Activated naive CD8-positive, alpha-beta T cell (primary cell): ENCODE data around the gene SMIM44.
"Not testable (repeated sequence)": the region's sequence is repeated elsewhere in the genome, so short reads cannot be mapped to it uniquely, and the experiment has no call there.

ENCODE experiments used
- H3K27ac Mint-ChIP-seq: one replicate; pipeline ENCODE4 v1.8.0; 2021; ENCODE audit warnings: mixed read lengths
- H3K27me3 Mint-ChIP-seq: one replicate; pipeline ENCODE4 v1.8.0; 2021; ENCODE audit warnings: mixed read lengths
- H3K36me3 Mint-ChIP-seq: one replicate; pipeline ENCODE4 v1.8.0; 2021; ENCODE audit warnings: mixed read lengths
- H3K4me1 Mint-ChIP-seq: one replicate; pipeline ENCODE4 v1.8.0; 2021; ENCODE audit warnings: low read depth, mixed read lengths
- H3K4me3 Mint-ChIP-seq: one replicate; pipeline ENCODE4 v1.8.0; 2021; ENCODE audit warnings: mild to moderate bottlenecking, mixed read lengths
- H3K9me3 Mint-ChIP-seq: one replicate; pipeline ENCODE4 v1.8.0; 2021; ENCODE audit warnings: low read depth, mixed read lengths

Gene SMIM44

DNA sequence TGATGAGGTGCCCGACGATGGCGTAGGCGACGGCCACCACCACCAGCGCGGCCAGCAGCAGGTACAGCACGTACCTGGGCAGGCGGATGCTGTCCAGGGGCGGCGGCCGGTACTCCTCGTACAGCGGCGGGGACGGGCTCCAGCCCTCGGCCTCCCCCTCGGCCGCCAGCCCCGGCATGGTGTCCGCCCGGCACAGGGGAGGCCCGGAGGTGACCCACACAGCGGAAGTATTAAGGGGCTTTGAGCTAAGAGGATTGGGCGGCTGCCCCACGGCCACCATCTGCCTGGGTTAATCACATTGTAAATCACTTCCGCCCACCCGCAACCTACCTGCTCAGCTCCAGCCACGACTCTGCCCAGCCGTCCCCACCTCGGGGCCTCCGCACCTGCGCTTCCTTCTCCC is at the start of gene SMIM44:
TSS of gene SMIM44 (minus strand) at position 216 of the 403 bp plus-strand sequence. CDS start at position 178, 38 bp downstream.
- no peaks in the 10 kb centered on the region for H3K27me3 Mint-ChIP-seq

DNA sequence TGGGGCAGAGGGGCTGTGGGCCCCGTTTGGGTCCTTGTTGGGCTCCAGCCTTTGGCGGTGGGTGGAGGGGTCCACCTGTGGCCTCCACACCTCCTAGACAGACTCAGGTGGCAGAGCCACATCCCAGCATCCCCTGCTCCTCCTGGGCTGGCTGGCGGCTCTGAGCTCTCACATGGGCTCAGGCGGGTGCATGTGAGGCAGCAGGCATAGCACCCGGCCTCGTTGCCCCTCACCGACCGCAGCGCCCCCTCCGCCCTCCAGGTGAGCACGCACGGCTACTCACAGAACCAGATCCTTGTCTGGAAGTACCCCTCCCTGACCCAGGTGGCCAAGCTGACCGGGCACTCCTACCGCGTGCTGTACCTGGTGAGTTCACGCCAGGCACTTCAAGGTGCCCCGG is 49.8 kb upstream of the SMIM44 start:
- Mint-ChIP-seq H3K27ac (no peak overlapping the region), H3K27me3 (no peaks in the 10 kb centered on the region), H3K4me3 (no peak overlapping the region), H3K4me1 (no peaks in the 10 kb centered on the region), H3K9me3 (no peaks in the 10 kb centered on the region), H3K36me3 (no peaks in the 10 kb centered on the region)

More for the DNA sequence above, at the start of gene SMIM44:
- Mint-ChIP-seq H3K27ac (no peak within 1 kb of the TSS), H3K4me3 (no peak within 1 kb of the TSS), H3K36me3 (no peaks in the 10 kb centered on the region), H3K4me1 (peaks cover 9% of the 10 kb centered on the region), H3K9me3 (no peaks in the 10 kb centered on the region)

DNA sequence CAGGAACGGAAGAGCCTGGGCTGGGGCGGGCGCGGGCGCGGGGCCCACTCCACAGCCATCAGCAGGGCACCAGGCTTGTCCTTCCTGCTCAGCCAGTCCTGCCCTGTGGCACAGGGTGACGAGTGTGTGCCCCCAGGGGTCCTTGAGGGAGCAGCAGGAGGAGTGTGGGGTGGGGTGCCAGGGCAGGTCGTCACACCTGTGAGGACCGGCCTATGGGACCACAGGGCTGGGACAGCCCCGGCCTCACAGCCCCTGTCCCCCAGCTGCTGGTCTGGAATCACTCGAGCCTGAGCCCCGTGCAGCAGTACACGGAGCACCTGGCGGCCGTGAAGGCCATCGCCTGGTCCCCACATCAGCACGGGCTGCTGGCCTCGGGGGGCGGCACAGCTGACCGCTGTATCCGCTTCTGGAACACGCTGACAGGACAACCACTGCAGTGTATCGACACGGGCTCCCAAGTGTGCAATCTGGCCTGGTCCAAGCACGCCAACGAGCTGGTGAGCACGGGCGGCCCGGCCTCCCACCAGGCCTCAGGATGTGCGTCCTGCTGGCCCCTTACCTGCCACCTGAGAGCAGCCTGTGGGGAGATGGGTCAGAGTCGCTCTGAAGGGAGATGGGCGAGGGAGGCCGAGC is 49.0 kb upstream of the SMIM44 start:
- no peak overlapping the region for H3K27ac Mint-ChIP-seq
- H3K4me3 Mint-ChIP-seq: no peak overlapping the region
- H3K36me3 Mint-ChIP-seq: no peaks in the 10 kb centered on the region
- no peaks in the 10 kb centered on the region for H3K4me1 Mint-ChIP-seq
- H3K9me3 Mint-ChIP-seq: no peaks in the 10 kb centered on the region
- no peaks in the 10 kb centered on the region for H3K27me3 Mint-ChIP-seq

DNA sequence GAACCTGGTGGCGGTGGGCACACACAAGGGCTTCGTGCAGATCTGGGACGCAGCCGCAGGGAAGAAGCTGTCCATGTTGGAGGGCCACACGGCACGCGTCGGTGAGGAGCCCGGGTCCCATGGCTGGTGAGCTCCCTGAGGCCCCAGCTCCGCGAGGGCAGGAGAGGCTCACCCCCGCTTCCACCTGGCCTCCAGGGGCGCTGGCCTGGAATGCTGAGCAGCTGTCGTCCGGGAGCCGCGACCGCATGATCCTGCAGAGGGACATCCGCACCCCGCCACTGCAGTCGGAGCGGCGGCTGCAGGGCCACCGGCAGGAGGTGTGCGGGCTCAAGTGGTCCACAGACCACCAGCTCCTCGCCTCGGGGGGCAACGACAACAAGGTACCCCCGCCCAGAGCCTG is 48.5 kb upstream of the SMIM44 start:
- Mint-ChIP-seq H3K27ac (no peak overlapping the region), H3K36me3 (no peaks in the 10 kb centered on the region), H3K9me3 (no peaks in the 10 kb centered on the region), H3K4me1 (no peaks in the 10 kb centered on the region), H3K27me3 (no peaks in the 10 kb centered on the region), H3K4me3 (no peak overlapping the region)

DNA sequence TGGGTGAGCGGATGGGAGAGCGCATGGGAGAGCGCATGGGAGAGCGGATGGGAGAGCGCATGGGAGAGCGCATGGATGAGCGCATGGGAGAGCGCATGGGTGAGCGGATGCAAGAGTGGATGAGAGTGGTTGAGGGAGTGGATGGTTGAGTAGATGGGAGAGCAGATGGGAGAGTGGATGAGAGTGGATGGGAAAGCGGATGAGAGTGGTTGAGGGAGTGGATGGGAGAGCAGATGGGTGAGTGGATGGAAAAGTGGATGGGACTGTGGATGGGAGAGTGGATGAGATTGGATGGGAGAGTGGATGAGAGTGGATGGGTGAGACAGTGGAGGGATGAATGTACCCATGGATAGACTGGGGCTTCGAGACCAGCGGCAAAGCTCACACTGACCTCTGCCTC is 47.1 kb upstream of the SMIM44 start:
- Mint-ChIP-seq H3K9me3 (no peaks in the 10 kb centered on the region), H3K36me3 (no peaks in the 10 kb centered on the region), H3K4me3 (no peak overlapping the region), H3K4me1 (no peaks in the 10 kb centered on the region), H3K27ac (no peak overlapping the region), H3K27me3 (no peaks in the 10 kb centered on the region)

DNA sequence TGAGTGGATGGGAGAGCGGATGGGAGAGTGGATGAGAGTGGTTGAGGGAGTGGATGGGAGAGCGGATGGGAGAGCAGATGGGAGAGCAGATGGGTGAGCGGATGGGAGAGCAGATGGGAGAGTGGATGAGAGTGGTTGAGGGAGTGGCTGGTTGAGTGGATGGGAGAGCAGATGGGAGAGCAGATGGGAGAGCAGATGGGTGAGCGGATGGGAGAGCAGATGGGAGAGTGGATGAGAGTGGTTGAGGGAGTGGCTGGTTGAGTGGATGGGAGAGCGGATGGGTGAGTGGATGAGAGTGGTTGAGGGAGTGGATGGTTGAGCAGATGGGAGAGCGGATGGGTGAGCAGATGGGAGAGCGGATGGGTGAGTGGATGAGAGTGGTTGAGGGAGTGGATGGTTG is 46.1 kb upstream of the SMIM44 start:
- H3K27me3 Mint-ChIP-seq, H3K4me1 Mint-ChIP-seq, H3K4me3 Mint-ChIP-seq, H3K27ac Mint-ChIP-seq, H3K9me3 Mint-ChIP-seq, H3K36me3 Mint-ChIP-seq: not testable (repeated sequence)

DNA sequence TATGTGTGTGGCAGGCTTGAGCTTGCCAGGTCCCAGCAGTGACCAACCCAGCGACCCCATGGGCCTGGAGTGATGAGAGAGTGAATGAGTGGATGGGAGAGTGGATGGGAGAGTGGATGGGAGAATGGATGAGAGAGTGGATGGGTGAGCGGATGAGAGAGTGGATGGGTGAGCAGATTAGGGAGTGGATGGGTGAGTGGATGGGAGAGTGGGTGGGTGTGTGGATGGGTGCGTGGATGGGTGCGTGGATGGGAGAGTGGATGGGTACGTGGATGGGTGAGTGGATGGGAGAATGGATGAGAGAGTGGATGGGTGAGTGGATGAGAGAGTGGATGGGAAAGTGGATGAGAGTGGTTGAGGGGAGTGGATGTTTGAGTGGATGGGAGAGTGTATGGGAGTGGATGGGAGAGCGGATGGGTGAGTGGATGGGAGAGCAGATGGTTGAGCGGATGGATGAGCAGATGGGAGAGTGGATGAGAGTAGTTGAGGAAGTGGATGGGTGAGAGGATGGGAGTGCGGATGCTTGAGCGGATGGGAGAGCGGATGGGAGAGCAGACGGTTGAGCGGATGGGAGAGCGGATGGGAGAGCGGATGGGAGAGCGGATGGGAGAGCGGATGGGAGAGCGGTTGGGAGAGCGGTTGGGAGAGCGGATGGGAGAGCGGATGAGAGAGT is 45.4 kb upstream of the SMIM44 start:
- Mint-ChIP-seq H3K27me3 (no peaks in the 10 kb centered on the region), H3K4me3 (no peak overlapping the region), H3K4me1 (no peaks in the 10 kb centered on the region), H3K36me3 (no peaks in the 10 kb centered on the region), H3K27ac (no peak overlapping the region), H3K9me3 (no peaks in the 10 kb centered on the region)

DNA sequence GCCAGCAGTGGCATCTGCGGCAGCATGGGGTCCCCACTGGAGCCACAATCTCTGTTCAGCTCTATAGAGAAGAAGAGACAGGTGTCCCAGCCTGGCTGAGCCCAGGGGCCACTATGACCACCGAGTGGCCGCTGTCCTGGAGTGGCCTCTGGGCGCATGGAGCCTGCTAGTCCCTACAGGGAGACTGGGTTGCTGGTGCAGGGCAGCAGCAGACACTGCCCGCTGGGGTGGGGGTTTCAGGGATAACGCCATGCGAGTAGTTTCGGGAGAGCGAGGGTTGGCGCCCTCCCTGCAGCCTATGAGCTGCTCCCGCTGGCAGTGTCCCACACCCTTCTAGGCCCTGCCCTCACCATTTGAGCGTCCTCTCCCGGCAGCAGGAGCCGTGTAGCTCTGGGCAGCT is 44.8 kb upstream of the SMIM44 start:
- no peaks in the 10 kb centered on the region for H3K36me3 Mint-ChIP-seq
- H3K27me3 Mint-ChIP-seq: no peaks in the 10 kb centered on the region
- H3K27ac Mint-ChIP-seq: no peak overlapping the region
- no peaks in the 10 kb centered on the region for H3K4me1 Mint-ChIP-seq
- no peak overlapping the region for H3K4me3 Mint-ChIP-seq
- H3K9me3 Mint-ChIP-seq: no peaks in the 10 kb centered on the region

DNA sequence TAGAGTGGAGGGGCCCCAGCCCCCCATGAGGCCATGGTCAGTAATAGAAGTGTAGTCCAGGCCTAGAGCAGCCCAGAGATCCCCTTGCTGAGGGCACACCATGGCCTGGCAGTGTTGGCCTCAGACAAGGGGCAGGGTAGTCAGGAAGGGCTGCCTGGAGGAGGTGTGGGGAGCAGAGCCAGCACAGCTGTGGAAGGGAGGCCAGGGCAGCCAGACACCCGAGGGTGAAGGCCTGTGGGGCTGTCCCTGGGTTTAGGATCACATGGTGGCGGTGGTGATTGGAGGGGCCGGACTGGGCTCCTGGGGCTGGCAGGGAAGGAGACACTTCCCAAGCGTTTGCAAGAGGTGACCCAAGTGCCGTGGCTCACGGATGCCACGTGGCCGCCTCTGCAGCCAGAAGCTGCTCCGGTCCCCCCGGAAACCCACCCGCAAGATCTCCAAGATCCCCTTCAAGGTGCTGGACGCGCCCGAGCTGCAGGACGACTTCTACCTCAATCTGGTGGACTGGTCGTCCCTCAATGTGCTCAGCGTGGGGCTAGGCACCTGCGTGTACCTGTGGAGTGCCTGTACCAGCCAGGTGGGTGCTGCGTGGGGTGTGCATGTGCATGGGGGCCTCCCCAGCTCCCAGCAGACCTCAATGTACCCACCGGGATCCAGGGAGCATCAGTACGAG is 44.1 kb upstream of the SMIM44 start:
- Mint-ChIP-seq H3K27me3 (no peaks in the 10 kb centered on the region), H3K4me1 (no peaks in the 10 kb centered on the region), H3K4me3 (no peak overlapping the region), H3K9me3 (no peaks in the 10 kb centered on the region), H3K27ac (no peak overlapping the region), H3K36me3 (no peaks in the 10 kb centered on the region)

DNA sequence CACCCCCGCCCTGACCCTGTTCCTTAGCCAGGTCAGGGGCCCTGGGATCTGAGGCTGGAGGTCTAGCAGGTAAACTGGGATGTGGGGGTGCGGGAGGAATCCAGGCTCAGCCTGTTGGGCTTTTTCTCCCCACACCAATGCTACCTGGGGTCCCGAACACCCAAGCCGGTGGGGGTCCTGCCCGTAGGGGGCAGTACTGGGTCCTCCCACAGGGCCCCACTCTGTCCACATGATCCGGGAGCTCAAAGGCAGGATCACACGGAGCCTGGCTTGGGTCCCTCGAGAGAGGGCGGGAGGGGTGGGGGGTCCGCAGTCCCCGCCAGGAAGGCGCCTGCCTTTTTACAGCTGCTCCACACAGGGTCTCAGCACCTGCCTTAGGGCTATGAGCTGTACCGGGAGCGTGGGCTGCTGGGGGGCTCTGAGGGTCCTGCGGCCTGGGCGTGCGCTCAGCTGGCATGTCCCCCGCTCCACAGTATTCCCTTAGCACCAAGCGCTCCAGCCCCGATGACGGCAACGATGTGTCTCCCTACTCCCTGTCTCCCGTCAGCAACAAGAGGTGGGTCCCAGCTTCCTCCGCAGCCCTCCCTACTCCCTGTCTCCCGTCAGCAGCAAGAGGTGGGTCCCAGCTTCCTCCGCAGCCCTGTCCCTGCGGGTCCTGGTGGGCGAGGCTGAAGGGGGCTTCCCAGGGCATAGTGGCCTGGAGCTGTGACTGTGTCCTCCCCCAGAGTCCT is 43.4 kb upstream of the SMIM44 start:
- Mint-ChIP-seq H3K4me1 (no peaks in the 10 kb centered on the region), H3K27ac (no peak overlapping the region), H3K9me3 (no peaks in the 10 kb centered on the region), H3K4me3 (no peak overlapping the region), H3K27me3 (no peaks in the 10 kb centered on the region), H3K36me3 (no peaks in the 10 kb centered on the region)

DNA sequence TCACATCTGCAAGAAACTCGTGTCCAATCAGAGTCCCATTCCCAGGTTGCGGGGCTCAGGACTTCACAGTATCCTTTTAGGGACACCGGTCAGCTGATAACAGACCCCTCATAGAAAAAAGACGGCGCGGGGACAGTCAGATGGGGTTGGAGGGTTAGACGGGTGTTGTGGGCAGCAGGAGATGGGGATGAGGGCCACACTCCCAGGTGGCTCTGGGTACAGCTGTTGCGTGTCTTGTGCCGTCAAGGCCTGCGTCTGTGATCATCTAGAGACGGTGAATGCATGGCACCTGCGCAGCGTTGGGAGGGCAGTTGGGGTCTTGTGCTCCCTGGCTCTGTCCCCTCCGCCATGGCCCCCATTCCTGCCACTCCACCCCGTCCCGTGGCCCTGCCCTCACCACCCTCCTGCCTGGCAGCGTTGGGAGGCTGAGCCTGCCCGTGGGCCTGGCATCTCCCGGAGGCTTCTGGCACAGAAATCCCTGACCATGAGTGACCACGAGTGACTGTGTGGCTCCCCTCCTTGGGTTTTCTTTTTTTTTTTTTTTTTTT is 41.7 kb upstream of the SMIM44 start:
- Mint-ChIP-seq H3K36me3 (peaks cover 4% of the 10 kb centered on the region), H3K27me3 (no peaks in the 10 kb centered on the region), H3K9me3 (no peaks in the 10 kb centered on the region), H3K27ac (no peak overlapping the region), H3K4me3 (no peak overlapping the region), H3K4me1 (peaks cover 4% of the 10 kb centered on the region)

DNA sequence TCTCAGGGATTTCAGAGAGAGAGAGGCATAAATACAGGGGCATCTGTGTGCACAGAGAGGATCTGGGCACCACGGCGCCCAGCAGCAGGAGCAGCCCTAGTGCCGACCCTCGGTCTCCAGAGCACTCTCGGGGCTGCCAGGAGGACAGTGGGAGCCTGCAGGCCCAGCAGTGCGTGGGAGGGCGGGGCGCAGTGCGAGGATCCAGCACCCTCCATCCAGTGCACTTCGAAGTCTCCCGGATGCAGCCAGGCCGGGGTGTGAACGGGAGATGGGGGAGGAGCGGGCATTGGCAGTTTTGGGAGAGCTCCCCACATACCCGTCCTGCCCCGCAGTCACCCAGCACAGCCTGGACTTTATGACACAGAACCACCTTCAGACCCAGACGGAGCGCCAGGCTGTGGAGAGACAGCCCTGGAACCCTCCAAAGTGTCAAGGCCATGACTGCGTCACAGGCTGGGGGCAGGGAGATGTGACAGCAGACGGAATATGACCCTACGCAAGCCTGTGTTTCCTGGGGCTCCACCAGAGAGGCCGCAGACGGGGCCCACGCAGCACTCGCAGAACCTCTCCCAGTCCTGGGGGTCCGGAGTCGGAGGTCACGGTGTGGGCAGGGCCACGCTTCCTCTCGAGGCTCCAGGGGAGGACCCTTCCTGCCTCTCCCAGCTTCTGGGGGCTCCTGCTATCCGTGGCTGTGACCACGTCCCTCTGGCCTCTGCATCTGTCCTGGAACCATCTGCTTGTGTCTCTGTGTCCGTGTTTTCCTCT is 41.0 kb upstream of the SMIM44 start:
- Mint-ChIP-seq H3K27me3 (no peaks in the 10 kb centered on the region), H3K9me3 (no peaks in the 10 kb centered on the region), H3K36me3 (peaks cover 4% of the 10 kb centered on the region), H3K4me1 (peaks cover 4% of the 10 kb centered on the region), H3K27ac (no peak overlapping the region), H3K4me3 (no peak overlapping the region)

DNA sequence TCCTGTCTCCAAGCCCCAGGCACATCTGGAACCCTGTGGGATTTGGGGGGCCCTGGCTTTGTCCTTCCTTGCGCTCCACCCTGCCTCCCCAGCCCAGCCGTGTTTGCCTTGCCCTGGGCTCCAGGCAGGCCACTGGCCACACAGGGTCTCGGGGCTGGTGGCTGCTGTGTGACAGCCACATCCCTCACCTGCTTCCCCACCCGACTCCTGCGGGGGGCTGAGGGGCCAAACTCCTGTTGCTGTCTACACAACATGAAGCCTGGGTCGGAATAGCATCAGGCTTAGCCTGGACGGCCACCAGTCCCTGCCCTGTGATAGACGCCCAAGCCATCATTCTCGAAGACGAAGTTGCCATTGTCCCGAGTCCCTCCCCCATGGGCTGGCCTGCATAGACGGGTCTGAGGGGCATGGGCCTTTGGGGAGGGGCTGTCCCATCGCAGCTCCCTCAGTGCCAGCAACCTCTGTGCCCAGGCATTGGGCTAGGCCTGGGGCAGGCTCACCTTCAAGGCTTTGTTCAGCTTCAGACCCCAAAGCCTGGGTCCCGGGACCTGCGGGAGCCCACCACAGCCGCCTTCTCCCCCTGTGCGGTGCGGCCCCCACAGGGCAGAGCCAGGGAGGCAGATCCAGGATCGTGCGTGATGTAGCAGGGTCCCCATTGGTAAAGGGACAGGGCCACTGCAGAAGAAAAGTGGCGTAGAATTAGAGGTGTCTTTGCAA is 40.3 kb upstream of the SMIM44 start:
- peaks cover 4% of the 10 kb centered on the region for H3K36me3 Mint-ChIP-seq
- H3K9me3 Mint-ChIP-seq: no peaks in the 10 kb centered on the region
- no peak overlapping the region for H3K4me3 Mint-ChIP-seq
- peaks cover 5% of the 10 kb centered on the region for H3K4me1 Mint-ChIP-seq
- H3K27ac Mint-ChIP-seq: no peak overlapping the region
- no peaks in the 10 kb centered on the region for H3K27me3 Mint-ChIP-seq
